Measurements from ENCODE around the gene SPIN2A. TPM values are rescaled to one million over a fixed set of nuclear protein-coding genes. Genes with fewer than 3 reads are reported as not detected.
"Not testable (repeated sequence)": the region's sequence is repeated elsewhere in the genome, so short reads cannot be mapped to it uniquely, and the experiment has no call there.

The SPIN2A gene
- total and polyA plus RNA-seq, 2 donors (not counting 3 experiments of a cell fraction or from before 2014, with no cell fraction given) = 0.22 to 0.75 TPM

DNA sequence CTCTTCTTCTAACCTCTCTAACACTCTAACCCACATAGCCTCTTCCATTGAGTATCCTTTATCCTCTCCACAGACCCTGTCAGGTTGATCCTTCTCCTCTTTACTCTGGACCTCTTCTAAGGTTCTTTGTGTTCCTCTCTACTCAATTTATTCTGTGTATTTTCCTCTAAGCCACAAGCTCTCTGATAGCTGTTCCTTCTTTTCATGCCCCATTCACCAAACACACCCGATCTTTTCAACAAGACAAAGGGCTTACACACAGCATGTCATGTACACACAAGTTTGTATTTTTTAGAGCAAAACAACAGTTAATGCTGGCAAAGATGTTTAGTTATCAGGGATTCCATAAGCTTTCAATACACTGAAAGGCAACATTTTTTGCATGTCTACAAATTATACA lies 17.8 kb downstream of the SPIN2A start:
- H3K9me3 ChIP-seq (replicated peaks; ENCODE audit: control insufficient read depth, insufficient read depth, low read length) = no peaks in the 10 kb centered on the region
- no peak overlapping the region for H3K9ac ChIP-seq (replicated peaks; ENCODE audit: extremely low read depth, insufficient read depth, low read length)
- H3K27me3 ChIP-seq (ENCODE audit: control insufficient read depth in 2 of 2, insufficient read depth in 2 of 2, low read length in 2 of 2) = no peaks in the 10 kb centered on the region
- no peaks in the 10 kb centered on the region for H3K36me3 ChIP-seq (ENCODE audit: control insufficient read depth in 2 of 2, extremely low read depth in 1 of 2, insufficient read depth in 2 of 2, low read length in 2 of 2)
- H3K4me1 ChIP-seq (ENCODE audit: control insufficient read depth, extremely low read depth, insufficient read depth, low read length) = no peaks in the 10 kb centered on the region
- no peaks in the 10 kb centered on the region for H4K20me1 ChIP-seq (replicated peaks; ENCODE audit: control insufficient read depth, extremely low read depth, insufficient read depth, low read length)
- POLR2A ChIA-PET = no interaction called here
- H3K4me2 ChIP-seq (ENCODE audit: insufficient read depth, low read length) = no peak overlapping the region
- H3K27ac ChIP-seq (ENCODE audit: insufficient read depth, low read depth, low read length) = no peak overlapping the region
- dilution Hi-C loops (cut with MboI; ENCODE audit: extremely low pct_ligation_motif_present, low sequenced_read_pairs) = no loop called here
- H3K79me2 ChIP-seq (ENCODE audit: control insufficient read depth, insufficient read depth, low read length) = peaks cover 2% of the 10 kb centered on the region
- intact Hi-C loops (cut with micrococcal nuclease) = no loop called here
- H2AFZ ChIP-seq (ENCODE audit: low read depth, low read length) = no peak overlapping the region
- no peak overlapping the region for H3K4me3 ChIP-seq (replicated peaks in 1 of 3; ENCODE audit: insufficient read depth in 1 of 3, low read depth in 1 of 3, low read length in 3 of 3)
- DNase-seq (ENCODE audit: low read depth, low spot score) (no peak), FAIRE-seq (peak; percentile 61)
- CTCF ChIA-PET = no interaction called here
- TF ChIP-seq FOS (IDR thresholded peaks at IDR 0.05; ENCODE audit: borderline replicate concordance, insufficient read depth, low read length) (no peak), EZH2 (IDR thresholded peaks at IDR 0.05; ENCODE audit: borderline replicate concordance, low read depth, low read length, severe bottlenecking) (no peak), POLR2A (IDR thresholded peaks at IDR 0.05; ENCODE audit: low read depth, low read length) (no peak), GATA2 (IDR thresholded peaks at IDR 0.05; ENCODE audit: insufficient read depth, insufficient read length, low read depth, low read length) (no peak), POLR2AphosphoS5 (IDR thresholded peaks at IDR 0.05; ENCODE audit: insufficient read depth, low read depth, low read length) (no peak), JUN (IDR thresholded peaks at IDR 0.05; ENCODE audit: borderline replicate concordance, insufficient read depth, insufficient read length, low read depth) (no peak), MYC (IDR thresholded peaks at IDR 0.05; ENCODE audit: low read depth, low read length) (no peak)
- TF ChIP-seq, protein P1, sequence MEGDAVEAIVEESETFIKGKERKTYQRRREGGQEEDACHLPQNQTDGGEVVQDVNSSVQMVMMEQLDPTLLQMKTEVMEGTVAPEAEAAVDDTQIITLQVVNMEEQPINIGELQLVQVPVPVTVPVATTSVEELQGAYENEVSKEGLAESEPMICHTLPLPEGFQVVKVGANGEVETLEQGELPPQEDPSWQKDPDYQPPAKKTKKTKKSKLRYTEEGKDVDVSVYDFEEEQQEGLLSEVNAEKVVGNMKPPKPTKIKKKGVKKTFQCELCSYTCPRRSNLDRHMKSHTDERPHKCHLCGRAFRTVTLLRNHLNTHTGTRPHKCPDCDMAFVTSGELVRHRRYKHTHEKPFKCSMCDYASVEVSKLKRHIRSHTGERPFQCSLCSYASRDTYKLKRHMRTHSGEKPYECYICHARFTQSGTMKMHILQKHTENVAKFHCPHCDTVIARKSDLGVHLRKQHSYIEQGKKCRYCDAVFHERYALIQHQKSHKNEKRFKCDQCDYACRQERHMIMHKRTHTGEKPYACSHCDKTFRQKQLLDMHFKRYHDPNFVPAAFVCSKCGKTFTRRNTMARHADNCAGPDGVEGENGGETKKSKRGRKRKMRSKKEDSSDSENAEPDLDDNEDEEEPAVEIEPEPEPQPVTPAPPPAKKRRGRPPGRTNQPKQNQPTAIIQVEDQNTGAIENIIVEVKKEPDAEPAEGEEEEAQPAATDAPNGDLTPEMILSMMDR (IDR thresholded peaks at IDR 0.05; ENCODE audit: extremely low read depth in 1 of 2, insufficient read depth in 1 of 2, low read depth in 1 of 2, low read length in 2 of 2) = no peak
- TF ChIP-seq, protein P2, sequence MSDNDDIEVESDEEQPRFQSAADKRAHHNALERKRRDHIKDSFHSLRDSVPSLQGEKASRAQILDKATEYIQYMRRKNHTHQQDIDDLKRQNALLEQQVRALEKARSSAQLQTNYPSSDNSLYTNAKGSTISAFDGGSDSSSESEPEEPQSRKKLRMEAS (IDR thresholded peaks at IDR 0.05; ENCODE audit: insufficient read depth, insufficient read length) = no peak
- H3K9me1 ChIP-seq (replicated peaks; ENCODE audit: control insufficient read depth, extremely low read depth, insufficient read depth, low read length) = no peaks in the 10 kb centered on the region
- no TSS peak for BruUV-seq (replicated peaks)

GRCh38 chrX:57117566-57117965 lies 19.6 kb downstream of the SPIN2A start:
- POLR2A ChIA-PET, CTCF ChIA-PET: not testable (repeated sequence)
- peak; percentile 67 for FAIRE-seq

More at GRCh38 chrX:57117566-57117965, 19.6 kb downstream of the SPIN2A start:
- H3K27me3 ChIP-seq (ENCODE audit: control insufficient read depth in 2 of 2, insufficient read depth in 2 of 2, low read length in 2 of 2); H2AFZ ChIP-seq (ENCODE audit: low read depth, low read length); H3K79me2 ChIP-seq (ENCODE audit: control insufficient read depth, insufficient read depth, low read length); H3K4me1 ChIP-seq (ENCODE audit: control insufficient read depth, extremely low read depth, insufficient read depth, low read length); H3K4me3 ChIP-seq (replicated peaks in 1 of 3; ENCODE audit: insufficient read depth in 1 of 3, low read depth in 1 of 3, low read length in 3 of 3); H3K9me1 ChIP-seq (replicated peaks; ENCODE audit: control insufficient read depth, extremely low read depth, insufficient read depth, low read length); BruUV-seq (replicated peaks); DNase-seq (ENCODE audit: low read depth, low spot score); H3K9me3 ChIP-seq (replicated peaks; ENCODE audit: control insufficient read depth, insufficient read depth, low read length); H4K20me1 ChIP-seq (replicated peaks; ENCODE audit: control insufficient read depth, extremely low read depth, insufficient read depth, low read length); H3K9ac ChIP-seq (replicated peaks; ENCODE audit: extremely low read depth, insufficient read depth, low read length); intact Hi-C loops (cut with micrococcal nuclease); H3K36me3 ChIP-seq (ENCODE audit: control insufficient read depth in 2 of 2, extremely low read depth in 1 of 2, insufficient read depth in 2 of 2, low read length in 2 of 2); H3K4me2 ChIP-seq (ENCODE audit: insufficient read depth, low read length); H3K27ac ChIP-seq (ENCODE audit: insufficient read depth, low read depth, low read length); dilution Hi-C loops (cut with MboI; ENCODE audit: extremely low pct_ligation_motif_present, low sequenced_read_pairs): not testable (repeated sequence)

Data from endothelial cell of umbilical vein (primary cell).